Measurements from ENCODE around the gene HEXA. TPM values are rescaled to one million over a fixed set of nuclear protein-coding genes. Genes with fewer than 3 reads are reported as not detected.

Gene HEXA
- total RNA-seq, 3 donors from 2014 or later (not counting 1 experiment from before 2014, with no cell fraction given) = 154 to 173 (median 172) TPM

GRCh38 chr15:72404356-72404755 lies 28.5 kb upstream of the HEXA start:
- no peaks in the 10 kb centered on the region for H3K9me3 Mint-ChIP-seq
- 28% methylated on average over 3 of the region's 3 CpGs for WGBS (ENCODE audit: insufficient coverage)
- Histone ChIP-seq H3K4me1 (ENCODE audit: control insufficient read depth, insufficient read depth, low read length) (no peaks in the 10 kb centered on the region), H3K9me3 (ENCODE audit: control insufficient read depth, insufficient read depth, low read length) (no peaks in the 10 kb centered on the region), H3K27me3 (ENCODE audit: control insufficient read depth, insufficient read depth, low read length) (no peaks in the 10 kb centered on the region), H3K4me3 (ENCODE audit: low read length) (no peak overlapping the region), H3K36me3 (ENCODE audit: control insufficient read depth, insufficient read depth, low read length) (no peaks in the 10 kb centered on the region), H3K27ac (ENCODE audit: low read length) (no peak overlapping the region)
- H3K4me3 Mint-ChIP-seq = no peak overlapping the region
- ATAC-seq = no peak
- no peak overlapping the region for H3K27ac Mint-ChIP-seq
- intact Hi-C loops (cut with micrococcal nuclease) = no loop called here
- H3K36me3 Mint-ChIP-seq = no peaks in the 10 kb centered on the region
- TF ChIP-seq CTCF (IDR thresholded peaks at IDR 0.05) = no peak
- H3K4me1 Mint-ChIP-seq = no peaks in the 10 kb centered on the region
- peaks cover 38 to 67% of the 10 kb centered on the region in 2 donors for H3K27me3 Mint-ChIP-seq (ENCODE audit: low read depth in 2 of 2)
- no peak for DNase-seq

- Mint-ChIP-seq H3K4me3 (no peak overlapping the region), H3K9me3 (no peaks in the 10 kb centered on the region), H3K27me3 (ENCODE audit: low read depth in 2 of 2) (peaks cover 37 to 61% of the 10 kb centered on the region in 2 donors), H3K4me1 (no peaks in the 10 kb centered on the region), H3K27ac (no peak overlapping the region), H3K36me3 (no peaks in the 10 kb centered on the region)
- no peaks in the 10 kb centered on the region for H3K27me3 ChIP-seq (ENCODE audit: control insufficient read depth, insufficient read depth, low read length)
- intact Hi-C loops (cut with micrococcal nuclease) = no loop called here
- H3K27ac ChIP-seq (ENCODE audit: low read length) = no peak overlapping the region
- H3K36me3 ChIP-seq (ENCODE audit: control insufficient read depth, insufficient read depth, low read length) = no peaks in the 10 kb centered on the region
- WGBS (ENCODE audit: insufficient coverage) = 95% methylated on average over 5 of the region's 5 CpGs
- no peak overlapping the region for H3K4me3 ChIP-seq (ENCODE audit: low read length)
- ATAC-seq = no peak
- H3K4me1 ChIP-seq (ENCODE audit: control insufficient read depth, insufficient read depth, low read length) = no peaks in the 10 kb centered on the region
- no peaks in the 10 kb centered on the region for H3K9me3 ChIP-seq (ENCODE audit: control insufficient read depth, insufficient read depth, low read length)
- DNase-seq = no peak
- TF ChIP-seq CTCF (IDR thresholded peaks at IDR 0.05) = no peak
These were observed 26.9 kb upstream of the HEXA start for GRCh38 chr15:72402726-72403125.

GRCh38 chr15:72398648-72399047 lies 22.8 kb upstream of the HEXA start:
- DNase-seq (no peak), ATAC-seq (no peak)
- WGBS (ENCODE audit: insufficient coverage) = 96% methylated on average over 7 of the region's 7 CpGs
- TF ChIP-seq CTCF (IDR thresholded peaks at IDR 0.05) = no peak
- intact Hi-C loops (cut with micrococcal nuclease) = no loop called here
- Histone ChIP-seq H3K9me3 (ENCODE audit: control insufficient read depth, insufficient read depth, low read length) (no peaks in the 10 kb centered on the region), H3K4me1 (ENCODE audit: control insufficient read depth, insufficient read depth, low read length) (no peaks in the 10 kb centered on the region), H3K27me3 (ENCODE audit: control insufficient read depth, insufficient read depth, low read length) (no peaks in the 10 kb centered on the region), H3K36me3 (ENCODE audit: control insufficient read depth, insufficient read depth, low read length) (no peaks in the 10 kb centered on the region), H3K4me3 (ENCODE audit: low read length) (no peak overlapping the region), H3K27ac (ENCODE audit: low read length) (no peak overlapping the region)
- Mint-ChIP-seq H3K27me3 (ENCODE audit: low read depth in 2 of 2) (peaks cover 8 to 31% of the 10 kb centered on the region in 2 donors), H3K9me3 (no peaks in the 10 kb centered on the region), H3K4me1 (no peaks in the 10 kb centered on the region), H3K36me3 (no peaks in the 10 kb centered on the region), H3K27ac (no peak overlapping the region), H3K4me3 (no peak overlapping the region)

- H3K27ac ChIP-seq (ENCODE audit: low read length) = no peak within 1 kb of the TSS
These were observed 22.2 kb upstream of the HEXA start, which contains the start of gene TMEM202 for GRCh38 chr15:72397796-72398588. Gene TMEM202, plus strand, starts transcription at chr15:72398305. Its CDS starts 22 bp downstream, at chr15:72398327.

More at GRCh38 chr15:72397796-72398588, 22.2 kb upstream of the HEXA start, which contains the start of gene TMEM202:
- intact Hi-C loops (cut with micrococcal nuclease) = no loop called here
- Histone ChIP-seq H3K36me3 (ENCODE audit: control insufficient read depth, insufficient read depth, low read length) (no peaks in the 10 kb centered on the region), H3K27me3 (ENCODE audit: control insufficient read depth, insufficient read depth, low read length) (no peaks in the 10 kb centered on the region), H3K4me3 (ENCODE audit: low read length) (no peak within 1 kb of the TSS), H3K4me1 (ENCODE audit: control insufficient read depth, insufficient read depth, low read length) (no peaks in the 10 kb centered on the region), H3K9me3 (ENCODE audit: control insufficient read depth, insufficient read depth, low read length) (no peaks in the 10 kb centered on the region)
- ATAC-seq (no peak), DNase-seq (no peak)
- Mint-ChIP-seq H3K36me3 (no peaks in the 10 kb centered on the region), H3K4me3 (no peak within 1 kb of the TSS), H3K9me3 (no peaks in the 10 kb centered on the region), H3K4me1 (no peaks in the 10 kb centered on the region), H3K27ac (no peak within 1 kb of the TSS), H3K27me3 (ENCODE audit: low read depth in 2 of 2) (peaks cover 4 to 24% of the 10 kb centered on the region in 2 donors)
- no peak for TF ChIP-seq CTCF (IDR thresholded peaks at IDR 0.05)
- 74% methylated on average over 4 of the region's 4 CpGs for WGBS (ENCODE audit: insufficient coverage)
